ENCODE data around the gene ITM2C. TPM values are rescaled to one million over a fixed set of nuclear protein-coding genes. Genes with fewer than 3 reads are reported as not detected.

Gene ITM2C
- total RNA-seq, 3 donors from 2014 or later: 1,048 to 2,192 (median 2,113) TPM

- H3K4me3 ChIP-seq: no peak overlapping the region
- intact Hi-C loops (cut with DNase I, micrococcal nuclease): no loop called here
- no peaks in the 10 kb centered on the region for H3K36me3 ChIP-seq (ENCODE audit: low read depth)
- ATAC-seq: no peak
- TF ChIP-seq CTCF (IDR thresholded peaks at IDR 0.05): no peak
- DNase-seq: peak in 1 of 3 donors; percentile 49
- H3K9me3 ChIP-seq: no peaks in the 10 kb centered on the region
- peaks cover 84% of the 10 kb centered on the region for H3K4me1 ChIP-seq (ENCODE audit: low read depth)
Observed at GRCh38 chr2:230868947-230869913, 4.5 kb downstream of the ITM2C start.

GRCh38 chr2:230869914-230870543, 5.3 kb downstream of the ITM2C start:
- intact Hi-C loops (cut with DNase I, micrococcal nuclease): no loop called here
- no peaks in the 10 kb centered on the region for H3K36me3 ChIP-seq (ENCODE audit: low read depth)
- TF ChIP-seq CTCF (IDR thresholded peaks at IDR 0.05): no peak
- peaks cover 90% of the 10 kb centered on the region for H3K4me1 ChIP-seq (ENCODE audit: low read depth)
- H3K9me3 ChIP-seq: no peaks in the 10 kb centered on the region
- ATAC-seq (peak; percentile 48), DNase-seq (peak; percentile 58 to 75 (median 58))
- H3K4me3 ChIP-seq: no peak overlapping the region

GRCh38 chr2:230870544-230871360, 6.0 kb downstream of the ITM2C start:
- intact Hi-C loops (cut with DNase I, micrococcal nuclease): no loop called here
- peak; percentile 46 for ATAC-seq

GRCh38 chr2:230871361-230872150, 6.8 kb downstream of the ITM2C start:
- ATAC-seq: no peak
- H3K9me3 ChIP-seq: no peaks in the 10 kb centered on the region
- H3K4me3 ChIP-seq: no peak overlapping the region
- peak in 2 of 3 donors; percentile 16 to 43 for DNase-seq
- intact Hi-C loops (cut with DNase I, micrococcal nuclease): no loop called here
- peaks cover 95% of the 10 kb centered on the region for H3K4me1 ChIP-seq (ENCODE audit: low read depth)
- no peak for TF ChIP-seq CTCF (IDR thresholded peaks at IDR 0.05)
- no peaks in the 10 kb centered on the region for H3K36me3 ChIP-seq (ENCODE audit: low read depth)

More at GRCh38 chr2:230870544-230871360, 6.0 kb downstream of the ITM2C start:
- no peak overlapping the region for H3K4me3 ChIP-seq
- H3K9me3 ChIP-seq: no peaks in the 10 kb centered on the region
- no peaks in the 10 kb centered on the region for H3K36me3 ChIP-seq (ENCODE audit: low read depth)
- peaks cover 94% of the 10 kb centered on the region for H3K4me1 ChIP-seq (ENCODE audit: low read depth)
- peak; percentile 73 to 79 (median 78) for DNase-seq
- TF ChIP-seq CTCF (IDR thresholded peaks at IDR 0.05): no peak

Data from mucosa of descending colon (tissue), 3 donors.